K562 (cell line): ENCODE results near the gene PHYH.

Source experiments
- EZH2 ChIP-seq: IDR thresholded peaks from 2 replicates; pipeline ENCODE4 v1.6.1; 2012; ENCODE audit warnings: low read depth, mild to moderate bottlenecking, inconsistent platforms, low read length, borderline replicate concordance
- FOXJ3 ChIP-seq: sonication (generic); formaldehyde crosslinking; IDR thresholded peaks from 2 replicates; pipeline ENCODE4 v1.4.0; 2020; ENCODE audit warnings: mild to moderate bottlenecking, missing genetic modification reagents
- GATA2 ChIP-seq: sonication (generic); formaldehyde crosslinking; IDR thresholded peaks from 2 replicates; pipeline ENCODE4 v1.4.0; 2020; ENCODE audit warnings: mild to moderate bottlenecking, missing genetic modification reagents
- GATAD2A ChIP-seq: fragments of 450-650 bp; IDR thresholded peaks from 2 replicates; pipeline ENCODE4 v1.6.1; 2017
- HCFC1 ChIP-seq: IDR thresholded peaks from 2 replicates; pipeline ENCODE4 v1.6.1; 2012; ENCODE audit warnings: low read depth, low read length, improper control_type of control experiment
- HMG20B ChIP-seq: fragments of 250-450 bp; sonication (Bioruptor Pico); IDR thresholded peaks from 2 replicates; pipeline ENCODE4 v1.5.0; 2021; ENCODE audit warnings: mild to moderate bottlenecking
- MAZ ChIP-seq, 2 experiments: fragments of 450-650 bp in 1 of 2; sonication (generic) in 1 of 2; formaldehyde crosslinking; IDR thresholded peaks in 1 of 2; conservative IDR thresholded peaks in 1 of 2; 2 replicates each; pipeline versions ENCODE4 v1.4.0 to v1.5.0; 2020; ENCODE audit warnings: mild to moderate bottlenecking in 1 of 2, missing genetic modification reagents in 1 of 2
- PCBP1 ChIP-seq: fragments of 200-400 bp; formaldehyde crosslinking; IDR thresholded peaks from 2 replicates; pipeline ENCODE4 v1.6.1; 2018; ENCODE audit warnings: mild to moderate bottlenecking, low read depth, low read length; ENCODE audit not compliant: poor library complexity, severe bottlenecking
- RBM15 ChIP-seq: fragments of 200-400 bp; formaldehyde crosslinking; IDR thresholded peaks from 2 replicates; pipeline ENCODE4 v1.6.1; 2018; ENCODE audit warnings: mild to moderate bottlenecking, low read length, moderate library complexity; ENCODE audit not compliant: insufficient read depth
- SETDB1 ChIP-seq: IDR thresholded peaks from one replicate; pipeline ENCODE4 v1.6.1; 2012; ENCODE audit warnings: low read length, control low read depth, inconsistent platforms
- USF2 ChIP-seq: sonication (generic); formaldehyde crosslinking; IDR thresholded peaks from 2 replicates; pipeline ENCODE4 v1.5.0; 2020; ENCODE audit warnings: missing genetic modification reagents
- TF ChIP-seq, protein P1 (sequence below), 3 experiments: IDR thresholded peaks in 2 of 3; conservative IDR thresholded peaks in 1 of 3; 2 replicates each; pipeline ENCODE4 v1.5.1; 2011 to 2012; ENCODE audit warnings: low read length in 3 of 3, mild to moderate bottlenecking in 3 of 3, control low read depth in 2 of 3, improper control_type of control experiment in 1 of 3, inconsistent platforms in 1 of 3, low read depth in 1 of 3, mixed read lengths in 1 of 3, moderate library complexity in 1 of 3; ENCODE audit not compliant: insufficient read depth in 2 of 3
- TF ChIP-seq, protein P2 (sequence below): sonication (generic); formaldehyde crosslinking; IDR thresholded peaks from 2 replicates; pipeline ENCODE4 v1.8.0; 2022; ENCODE audit warnings: mild to moderate bottlenecking, low read depth, missing genetic modification reagents

GRCh38 chr10:13306103-13306502, 6.2 kb upstream of the PHYH start:
- TF ChIP-seq, protein P1, sequence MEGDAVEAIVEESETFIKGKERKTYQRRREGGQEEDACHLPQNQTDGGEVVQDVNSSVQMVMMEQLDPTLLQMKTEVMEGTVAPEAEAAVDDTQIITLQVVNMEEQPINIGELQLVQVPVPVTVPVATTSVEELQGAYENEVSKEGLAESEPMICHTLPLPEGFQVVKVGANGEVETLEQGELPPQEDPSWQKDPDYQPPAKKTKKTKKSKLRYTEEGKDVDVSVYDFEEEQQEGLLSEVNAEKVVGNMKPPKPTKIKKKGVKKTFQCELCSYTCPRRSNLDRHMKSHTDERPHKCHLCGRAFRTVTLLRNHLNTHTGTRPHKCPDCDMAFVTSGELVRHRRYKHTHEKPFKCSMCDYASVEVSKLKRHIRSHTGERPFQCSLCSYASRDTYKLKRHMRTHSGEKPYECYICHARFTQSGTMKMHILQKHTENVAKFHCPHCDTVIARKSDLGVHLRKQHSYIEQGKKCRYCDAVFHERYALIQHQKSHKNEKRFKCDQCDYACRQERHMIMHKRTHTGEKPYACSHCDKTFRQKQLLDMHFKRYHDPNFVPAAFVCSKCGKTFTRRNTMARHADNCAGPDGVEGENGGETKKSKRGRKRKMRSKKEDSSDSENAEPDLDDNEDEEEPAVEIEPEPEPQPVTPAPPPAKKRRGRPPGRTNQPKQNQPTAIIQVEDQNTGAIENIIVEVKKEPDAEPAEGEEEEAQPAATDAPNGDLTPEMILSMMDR (IDR thresholded peaks at IDR 0.05 in 2 of 3, conservative IDR thresholded peaks at IDR 0.05 in 1 of 3; ENCODE audit: insufficient read depth in 2 of 3, low read depth in 1 of 3, low read length in 3 of 3): no peak
- TF ChIP-seq RBM15 (no peak), MAZ (CRISPR knock-in tag; conservative IDR thresholded peaks at IDR 0.05 in 1 of 2, IDR thresholded peaks at IDR 0.05 in 1 of 2) (no peak), USF2 (no peak), SETDB1 (no peak), PCBP1 (no peak), GATAD2A (no peak), GATA2 (CRISPR knock-in tag) (no peak), FOXJ3 (CRISPR knock-in tag) (no peak), HCFC1 (no peak), HMG20B (no peak), EZH2 (no peak)
- TF ChIP-seq, protein P2, sequence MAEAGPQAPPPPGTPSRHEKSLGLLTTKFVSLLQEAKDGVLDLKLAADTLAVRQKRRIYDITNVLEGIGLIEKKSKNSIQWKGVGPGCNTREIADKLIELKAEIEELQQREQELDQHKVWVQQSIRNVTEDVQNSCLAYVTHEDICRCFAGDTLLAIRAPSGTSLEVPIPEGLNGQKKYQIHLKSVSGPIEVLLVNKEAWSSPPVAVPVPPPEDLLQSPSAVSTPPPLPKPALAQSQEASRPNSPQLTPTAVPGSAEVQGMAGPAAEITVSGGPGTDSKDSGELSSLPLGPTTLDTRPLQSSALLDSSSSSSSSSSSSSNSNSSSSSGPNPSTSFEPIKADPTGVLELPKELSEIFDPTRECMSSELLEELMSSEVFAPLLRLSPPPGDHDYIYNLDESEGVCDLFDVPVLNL (CRISPR knock-in tag): no peak
